HFFc6 (cell line): ENCODE data around the gene ZNF568. TPM values are rescaled to one million over a fixed set of nuclear protein-coding genes. Genes with fewer than 3 reads are reported as not detected.

Source experiments
- DNase-seq: peaks from one replicate; pipeline ENCODE4 v3.0.0-alpha.2; 2018
- H3K27ac Mint-ChIP-seq: 2 replicates; pipeline ENCODE4 v1.8.0; 2020; ENCODE audit warnings: mild to moderate bottlenecking, mixed read lengths
- H3K27me3 Mint-ChIP-seq: 2 replicates; pipeline ENCODE4 v1.8.0; 2021; ENCODE audit warnings: mild to moderate bottlenecking, moderate library complexity, mixed read lengths; ENCODE audit not compliant: insufficient read depth
- H3K36me3 Mint-ChIP-seq: 2 replicates; pipeline ENCODE4 v1.8.0; 2021; ENCODE audit warnings: low read depth, mixed read lengths
- H3K4me1 Mint-ChIP-seq: 2 replicates; pipeline ENCODE4 v1.8.0; 2020; ENCODE audit warnings: low read depth, mixed read lengths
- H3K4me3 Mint-ChIP-seq: 2 replicates; pipeline ENCODE4 v1.8.0; 2020; ENCODE audit warnings: mild to moderate bottlenecking, moderate library complexity, mixed read lengths
- H3K9me3 Mint-ChIP-seq: 2 replicates; pipeline ENCODE4 v1.8.0; 2020; ENCODE audit warnings: mild to moderate bottlenecking, mixed read lengths
- CTCF ChIP-seq: fragments of 200-600 bp; sonication (generic); IDR thresholded peaks from 2 replicates; pipeline ENCODE4 v1.5.0; 2021; ENCODE audit warnings: antibody characterized with exemption, mild to moderate bottlenecking
- long read RNA-seq: library from polyadenylated mRNA; unstranded; transcript quantifications from one replicate; pipeline ENCODE4 v2.0.0, GENCODE V29; 2019
- total RNA-seq, 6 experiments: library from RNA; stranded (reverse); fragmentation: NEBNext Ultra II Directional; extraction: Animal tissue kit (Norgen Biotek cat#: 25700); gene quantifications; 2 replicates in 1 of 6; 3 replicates in 5 of 6; pipeline ENCODE4 v1.2.3, GENCODE V29; 2021

Gene ZNF568
- total RNA-seq: 1 to 10 TPM; 6.6 to 8.4 (median 6.9) TPM
- long read RNA-seq, partial matches to known transcripts: 0 of 9 reads
- long read RNA-seq, other reads (novel, unspliced or antisense): 6 of 9 reads

- Mint-ChIP-seq H3K4me3 (peak within 1 kb of the TSS; percentile 95), H3K36me3 (peaks cover 78% of the 10 kb centered on the region), H3K27me3 (peaks cover 2% of the 10 kb centered on the region; the same call in 1 of the 2 replicates), H3K9me3 (peaks cover 67% of the 10 kb centered on the region), H3K27ac (peak within 1 kb of the TSS; percentile 92), H3K4me1 (peaks cover 21% of the 10 kb centered on the region)
- TF ChIP-seq CTCF: peak; percentile 86
- DNase-seq: peak; percentile 91
These were observed at the start of gene ZNF568, which contains the start of gene ZNF829 for GRCh38 chr19:36915992-36916830. Gene ZNF568 (plus strand): TSS chr19:36916332. CDS start chr19:36922771, 6,439 bp downstream. Gene ZNF829 (minus strand): TSS chr19:36916291. CDS start chr19:36915167, 1,124 bp downstream.

GRCh38 chr19:36876993-36877938, 38.9 kb upstream of the ZNF568 start:
- Mint-ChIP-seq H3K27me3 (no peaks in the 10 kb centered on the region), H3K36me3 (peaks cover 62% of the 10 kb centered on the region), H3K4me3 (no peak overlapping the region), H3K4me1 (no peaks in the 10 kb centered on the region), H3K9me3 (peaks cover 83% of the 10 kb centered on the region), H3K27ac (no peak overlapping the region)
- no peak for TF ChIP-seq CTCF
- DNase-seq: no peak

GRCh38 chr19:36891768-36892357, 24.3 kb upstream of the ZNF568 start:
- Mint-ChIP-seq H3K27ac (no peak overlapping the region), H3K4me3 (no peak overlapping the region), H3K36me3 (peaks cover 80% of the 10 kb centered on the region), H3K27me3 (peaks cover 4% of the 10 kb centered on the region; the same call in 1 of the 2 replicates), H3K4me1 (no peaks in the 10 kb centered on the region), H3K9me3 (peaks cover 98% of the 10 kb centered on the region)
- DNase-seq: no peak
- TF ChIP-seq CTCF: no peak

- H3K9me3 Mint-ChIP-seq: peaks cover 95% of the 10 kb centered on the region
- no peak for TF ChIP-seq CTCF
- no peak overlapping the region for H3K4me3 Mint-ChIP-seq
- H3K36me3 Mint-ChIP-seq: peaks cover 90% of the 10 kb centered on the region
- no peak overlapping the region for H3K27ac Mint-ChIP-seq
- DNase-seq: no peak
- H3K27me3 Mint-ChIP-seq: peaks cover 4% of the 10 kb centered on the region; the same call in 1 of the 2 replicates
- H3K4me1 Mint-ChIP-seq: no peaks in the 10 kb centered on the region
These were observed 21.2 kb upstream of the ZNF568 start for GRCh38 chr19:36894849-36895383.

- Mint-ChIP-seq H3K9me3 (peaks cover 92% of the 10 kb centered on the region), H3K27ac (no peak overlapping the region), H3K4me1 (no peaks in the 10 kb centered on the region), H3K4me3 (no peak overlapping the region), H3K36me3 (peaks cover 89% of the 10 kb centered on the region), H3K27me3 (no peaks in the 10 kb centered on the region)
- no peak for TF ChIP-seq CTCF
- DNase-seq: no peak
These were observed 17.7 kb upstream of the ZNF568 start for GRCh38 chr19:36898422-36898821.
